HG03039 (cell line): ENCODE results near the gene SIX3.

Experiments used
- ATAC-seq: cut with Tn5 transposase; IDR thresholded peaks from one replicate; pipeline ENCODE4 v1.9.1; 2021; ENCODE audit warnings: mild to moderate bottlenecking, moderate library complexity; ENCODE audit not compliant: unreplicated experiment

The SIX3 gene

GRCh38 chr2:44930274-44931197 lies 11.0 kb upstream of the SIX3 start:
- no peak for ATAC-seq

DNA sequence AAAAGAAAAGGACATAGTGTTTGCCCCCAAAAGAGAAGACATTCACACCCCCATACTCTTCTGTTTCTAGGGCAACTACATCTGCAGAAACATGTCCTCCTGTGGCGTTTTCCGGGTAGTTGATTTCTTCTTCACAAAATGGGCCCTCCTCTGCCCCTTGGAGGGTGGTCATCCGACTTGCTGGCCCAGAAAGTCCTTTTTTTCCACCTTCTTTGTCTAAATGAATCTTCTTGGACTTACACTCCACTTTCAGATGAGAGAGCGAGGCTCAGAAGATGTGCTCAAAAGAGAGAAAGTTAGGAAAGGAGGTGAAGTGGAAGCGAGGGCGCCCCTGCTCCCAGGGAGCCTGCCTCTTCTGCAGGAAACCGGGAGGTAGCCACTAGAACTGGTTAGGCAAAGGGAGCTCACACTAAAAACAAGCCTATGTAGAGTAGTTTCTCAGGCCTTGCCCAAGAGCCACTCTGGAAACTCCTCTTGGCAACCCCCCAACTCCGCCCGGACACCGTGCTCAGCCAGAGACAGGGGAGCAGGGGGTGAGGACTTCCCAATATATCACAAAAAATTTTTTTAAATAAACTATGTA lies 10.2 kb upstream of the SIX3 start:
- ATAC-seq, result no peak

DNA sequence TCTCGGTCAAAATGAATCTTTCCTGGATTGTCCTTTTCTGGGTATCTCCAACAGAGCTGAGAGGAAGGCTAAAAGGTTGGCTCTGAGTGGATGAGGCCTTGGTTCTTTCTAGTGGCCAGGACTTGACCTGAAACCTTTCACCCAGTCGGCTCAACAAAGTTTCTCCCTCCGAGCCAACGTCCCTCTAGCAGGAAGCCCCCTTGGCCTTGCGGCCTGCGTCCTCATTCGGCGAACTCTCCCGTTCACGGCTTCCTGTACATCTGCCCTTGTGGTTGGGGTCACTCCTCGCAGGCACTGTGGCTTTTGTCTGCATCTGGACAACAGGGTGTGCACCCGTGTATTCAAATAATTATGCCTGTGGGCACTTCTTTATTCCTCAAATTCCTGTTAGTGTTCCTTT lies 9.4 kb upstream of the SIX3 start:
- ATAC-seq, result no peak

GRCh38 chr2:44932564-44933392 lies 8.7 kb upstream of the SIX3 start:
- no peak for ATAC-seq

DNA sequence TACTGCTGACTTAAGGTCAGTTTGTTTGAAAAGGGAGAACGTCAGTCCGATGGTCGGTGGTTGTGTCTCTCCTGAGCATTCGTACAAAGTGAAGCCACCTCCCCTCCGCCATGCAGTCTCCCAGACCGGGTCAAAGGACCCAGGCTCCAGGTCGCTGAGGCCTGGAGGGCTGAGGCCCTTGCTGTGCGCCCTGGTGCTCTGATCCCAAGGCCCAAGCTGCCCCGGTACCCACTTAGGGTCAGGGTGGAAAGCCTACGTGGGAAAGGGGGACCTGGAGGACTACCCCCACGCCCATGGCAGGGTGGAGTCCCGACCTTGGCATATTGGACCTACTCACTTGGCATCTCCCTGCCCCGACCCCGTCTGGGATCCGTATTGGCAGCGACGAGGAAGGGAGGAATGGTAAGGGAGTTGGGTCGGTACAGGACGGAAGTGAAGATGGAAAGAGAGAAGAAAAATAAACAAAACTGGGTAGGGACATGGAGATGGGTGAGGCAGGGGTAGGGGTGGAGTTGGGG lies 8.0 kb upstream of the SIX3 start:
- ATAC-seq, result no peak

- ATAC-seq, result no peak
Observed at GRCh38 chr2:44934038-44934982, 7.2 kb upstream of the SIX3 start.

GRCh38 chr2:44934983-44935728 lies 6.3 kb upstream of the SIX3 start:
- no peak for ATAC-seq

- ATAC-seq, result no peak
Observed at GRCh38 chr2:44935729-44936098, 5.8 kb upstream of the SIX3 start.

DNA sequence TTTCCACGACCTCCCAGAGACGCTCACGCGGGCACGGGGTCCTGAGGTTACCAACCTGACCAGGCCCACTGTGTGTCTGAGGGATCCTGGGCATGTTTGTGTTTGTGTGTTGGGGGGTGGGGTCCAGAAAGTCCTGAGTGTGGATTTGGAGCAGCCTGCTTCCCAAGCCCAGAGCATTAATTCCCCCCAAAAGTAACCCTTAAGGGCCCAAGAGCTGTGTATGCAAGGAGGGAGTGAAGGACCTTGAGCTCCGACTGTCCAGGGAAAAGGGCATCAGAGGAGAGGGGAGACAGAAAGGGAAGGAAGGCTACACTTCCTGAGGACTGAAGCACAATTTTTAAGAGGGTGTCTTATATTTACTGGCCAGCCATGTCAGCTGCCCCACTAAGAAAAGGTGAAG lies 5.2 kb upstream of the SIX3 start:
- no peak for ATAC-seq

GRCh38 chr2:44936715-44937687 lies 4.5 kb upstream of the SIX3 start:
- no peak for ATAC-seq

- no peak for ATAC-seq
Observed at GRCh38 chr2:44937688-44938240, 3.7 kb upstream of the SIX3 start.

- ATAC-seq, result no peak
Observed at GRCh38 chr2:44938287-44939105, 3.0 kb upstream of the SIX3 start.

GRCh38 chr2:44939106-44940048 lies 2.1 kb upstream of the SIX3 start:
- no peak for ATAC-seq

- no peak for ATAC-seq
Observed at GRCh38 chr2:44940049-44940494, 1.4 kb upstream of the SIX3 start.

GRCh38 chr2:44940732-44941464 lies 604 bp upstream of the SIX3 start:
- ATAC-seq, result no peak
